PFSK-1 (cell line): Measurements from ENCODE around the gene MRPS33.

ENCODE experiments used
- POLR2AphosphoS5 ChIP-seq: IDR thresholded peaks from 2 replicates; pipeline ENCODE4 v1.6.1; 2012; ENCODE audit warnings: low read depth, mild to moderate bottlenecking, control low read depth, low read length, moderate library complexity
- TAF1 ChIP-seq: IDR thresholded peaks from 2 replicates; pipeline ENCODE4 v1.6.1; 2012; ENCODE audit warnings: low read length, control low read depth, borderline replicate concordance; ENCODE audit not compliant: insufficient read depth
- TF ChIP-seq, protein P1 (sequence below), 2 experiments: IDR thresholded peaks; 2 replicates each; pipeline versions ENCODE4 v1.6.1 to v1.8.0; 2011 to 2012; ENCODE audit warnings: low read depth in 2 of 2, low read length in 2 of 2, control low read depth in 1 of 2, inconsistent platforms in 1 of 2, mild to moderate bottlenecking in 1 of 2, moderate library complexity in 1 of 2; ENCODE audit not compliant: insufficient read depth in 1 of 2

- TF ChIP-seq POLR2AphosphoS5 (no peak), TAF1 (no peak)
- TF ChIP-seq, protein P1, sequence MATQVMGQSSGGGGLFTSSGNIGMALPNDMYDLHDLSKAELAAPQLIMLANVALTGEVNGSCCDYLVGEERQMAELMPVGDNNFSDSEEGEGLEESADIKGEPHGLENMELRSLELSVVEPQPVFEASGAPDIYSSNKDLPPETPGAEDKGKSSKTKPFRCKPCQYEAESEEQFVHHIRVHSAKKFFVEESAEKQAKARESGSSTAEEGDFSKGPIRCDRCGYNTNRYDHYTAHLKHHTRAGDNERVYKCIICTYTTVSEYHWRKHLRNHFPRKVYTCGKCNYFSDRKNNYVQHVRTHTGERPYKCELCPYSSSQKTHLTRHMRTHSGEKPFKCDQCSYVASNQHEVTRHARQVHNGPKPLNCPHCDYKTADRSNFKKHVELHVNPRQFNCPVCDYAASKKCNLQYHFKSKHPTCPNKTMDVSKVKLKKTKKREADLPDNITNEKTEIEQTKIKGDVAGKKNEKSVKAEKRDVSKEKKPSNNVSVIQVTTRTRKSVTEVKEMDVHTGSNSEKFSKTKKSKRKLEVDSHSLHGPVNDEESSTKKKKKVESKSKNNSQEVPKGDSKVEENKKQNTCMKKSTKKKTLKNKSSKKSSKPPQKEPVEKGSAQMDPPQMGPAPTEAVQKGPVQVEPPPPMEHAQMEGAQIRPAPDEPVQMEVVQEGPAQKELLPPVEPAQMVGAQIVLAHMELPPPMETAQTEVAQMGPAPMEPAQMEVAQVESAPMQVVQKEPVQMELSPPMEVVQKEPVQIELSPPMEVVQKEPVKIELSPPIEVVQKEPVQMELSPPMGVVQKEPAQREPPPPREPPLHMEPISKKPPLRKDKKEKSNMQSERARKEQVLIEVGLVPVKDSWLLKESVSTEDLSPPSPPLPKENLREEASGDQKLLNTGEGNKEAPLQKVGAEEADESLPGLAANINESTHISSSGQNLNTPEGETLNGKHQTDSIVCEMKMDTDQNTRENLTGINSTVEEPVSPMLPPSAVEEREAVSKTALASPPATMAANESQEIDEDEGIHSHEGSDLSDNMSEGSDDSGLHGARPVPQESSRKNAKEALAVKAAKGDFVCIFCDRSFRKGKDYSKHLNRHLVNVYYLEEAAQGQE (IDR thresholded peaks at IDR 0.05; ENCODE audit: insufficient read depth in 1 of 2, low read depth in 2 of 2, low read length in 2 of 2): no peak
Measured at GRCh38 chr7:141043616-141044015, 28.9 kb upstream of the MRPS33 start.
